H1 (cell line): ENCODE data around the gene PACSIN1. TPM values are rescaled to one million over a fixed set of nuclear protein-coding genes. Genes with fewer than 3 reads are reported as not detected.

Source experiments
- CTCF ChIA-PET: fragments of 300-600 bp; sonication (Branson Sonifier 250); formaldehyde crosslinking; loops from one replicate; lab custom pipeline; 2021; ENCODE audit not compliant: partially characterized antibody; lab: Charles Lee
- POLR2A ChIA-PET: fragments of 300-600 bp; sonication (Branson Sonifier 250); formaldehyde crosslinking; loops from one replicate; lab custom pipeline; 2021; ENCODE audit warnings: inconsistent platforms; ENCODE audit not compliant: partially characterized antibody; lab: Charles Lee
- DNase-seq, 2 experiments: peaks; one replicate each; pipeline versions ENCODE4 v3.0.0 to v3.0.0-alpha.2; 2010 to 2022; ENCODE audit warnings: low spot score in 2 of 2, low read depth in 1 of 2, mixed read lengths in 1 of 2
- FAIRE-seq: peaks from 2 replicates; lab custom pipeline; 2011; peaks lifted over from hg19 to GRCh38; lab: Jason Lieb, UNC
- H2AFZ ChIP-seq: 2 replicates; pipeline ENCODE4 v1.8.1; 2012; ENCODE audit warnings: low read length, inconsistent platforms
- H2AK5ac ChIP-seq: 2 replicates; pipeline ENCODE4 v1.6.1; 2013; ENCODE audit warnings: low read depth, low read length
- H2BK120ac ChIP-seq: replicated peaks from 2 replicates; pipeline ENCODE3; 2013; ENCODE audit warnings: low read depth, low read length, inconsistent platforms
- H2BK12ac ChIP-seq: 2 replicates; pipeline ENCODE4 v1.6.1; 2013; ENCODE audit warnings: low read depth, low read length
- H2BK15ac ChIP-seq: 2 replicates; pipeline ENCODE4 v1.6.1; 2013; ENCODE audit warnings: low read length
- H2BK20ac ChIP-seq: 2 replicates; pipeline ENCODE4 v1.6.1; 2013; ENCODE audit warnings: low read length
- H2BK5ac ChIP-seq: 2 replicates; pipeline ENCODE4 v1.6.1; 2013; ENCODE audit warnings: low read depth, low read length
- H3K14ac ChIP-seq: 2 replicates; pipeline ENCODE4 v1.6.1; 2013; ENCODE audit warnings: inconsistent platforms; ENCODE audit not compliant: insufficient read length
- H3K18ac ChIP-seq: 2 replicates; pipeline ENCODE4 v1.6.1; 2013; ENCODE audit warnings: low read length; ENCODE audit errors: extremely low read depth
- H3K23ac ChIP-seq: 2 replicates; pipeline ENCODE4 v1.6.1; 2013; ENCODE audit warnings: inconsistent platforms; ENCODE audit not compliant: insufficient read length
- H3K23me2 ChIP-seq: 2 replicates; pipeline ENCODE4 v1.6.1; 2013; ENCODE audit warnings: low read depth, low read length
- H3K27ac ChIP-seq: 2 replicates; pipeline ENCODE4 v1.6.1; 2011; ENCODE audit warnings: low read depth, low read length, inconsistent platforms
- H3K27me3 ChIP-seq, 4 experiments: replicated peaks in 1 of 4; 1 replicate in 1 of 4; 2 replicates in 3 of 4; pipeline versions ENCODE4 v1.6.1 to v1.8.1; 2011 to 2013; ENCODE audit warnings: low read length in 3 of 4, mild to moderate bottlenecking in 3 of 4, inconsistent platforms in 2 of 4, mixed read lengths in 2 of 4, moderate library complexity in 1 of 4; ENCODE audit not compliant: control insufficient read depth in 3 of 4, insufficient read depth in 3 of 4; ENCODE audit errors: extremely low read depth in 1 of 4
- H3K36me3 ChIP-seq, 4 experiments: 2 replicates each; pipeline versions ENCODE4 v1.6.1 to v1.8.1; 2011 to 2013; ENCODE audit warnings: mild to moderate bottlenecking in 4 of 4, low read length in 3 of 4, moderate library complexity in 2 of 4, control low read depth in 1 of 4, inconsistent platforms in 1 of 4; ENCODE audit not compliant: insufficient read depth in 4 of 4, control insufficient read depth in 2 of 4
- H3K4ac ChIP-seq: replicated peaks from 2 replicates; pipeline ENCODE3; 2013; ENCODE audit warnings: low read length, low read depth, mixed read lengths, inconsistent platforms; ENCODE audit not compliant: insufficient read length
- H3K4me1 ChIP-seq, 4 experiments: replicated peaks in 1 of 4; 1 replicate in 1 of 4; 2 replicates in 3 of 4; pipeline versions ENCODE4 v1.6.1 to v1.8.1; 2011 to 2013; ENCODE audit warnings: low read length in 3 of 4, inconsistent platforms in 2 of 4, mixed read lengths in 1 of 4; ENCODE audit not compliant: insufficient read depth in 4 of 4, control insufficient read depth in 3 of 4
- H3K4me2 ChIP-seq, 2 experiments: 2 replicates each; pipeline versions ENCODE4 v1.6.1 to v1.8.1; 2011 to 2013; ENCODE audit warnings: low read depth in 2 of 2, low read length in 2 of 2, control low read depth in 1 of 2, inconsistent platforms in 1 of 2, mild to moderate bottlenecking in 1 of 2; ENCODE audit not compliant: insufficient read depth in 1 of 2
- H3K4me3 ChIP-seq, 4 experiments: fragments of 200-600, 300-600 bp in 1 of 4; sonication (generic), shearing (Covaris generic), sonication (Bioruptor Twin) in 1 of 4; 2 replicates each; pipeline versions ENCODE4 v1.5.1 to v1.8.1; 2011 to 2016; ENCODE audit warnings: low read length in 4 of 4, low read depth in 3 of 4, control low read depth in 2 of 4, inconsistent platforms in 2 of 4, mild to moderate bottlenecking in 2 of 4, mixed read lengths in 1 of 4, moderate library complexity in 1 of 4; ENCODE audit not compliant: insufficient read depth in 2 of 4; ENCODE audit errors: extremely low read depth in 1 of 4
- H3K56ac ChIP-seq: replicated peaks from 2 replicates; pipeline ENCODE3; 2013; ENCODE audit warnings: low read depth, mild to moderate bottlenecking, mixed read lengths, low read length, inconsistent platforms; ENCODE audit not compliant: insufficient read length
- H3K79me1 ChIP-seq: 2 replicates; pipeline ENCODE4 v1.6.1; 2013; ENCODE audit warnings: low read depth, low read length, control low read depth
- H3K79me2 ChIP-seq, 2 experiments: 2 replicates each; pipeline versions ENCODE4 v1.6.1 to v1.8.1; 2012 to 2013; ENCODE audit warnings: low read length in 2 of 2, mild to moderate bottlenecking in 2 of 2, inconsistent platforms in 1 of 2; ENCODE audit not compliant: insufficient read depth in 2 of 2, control insufficient read depth in 1 of 2
- H3K9ac ChIP-seq, 4 experiments: replicated peaks in 1 of 4; 1 replicate in 1 of 4; 2 replicates in 3 of 4; pipeline versions ENCODE4 v1.6.1 to v1.8.1; 2011 to 2013; ENCODE audit warnings: low read depth in 3 of 4, low read length in 3 of 4, control low read depth in 2 of 4, mild to moderate bottlenecking in 2 of 4, moderate library complexity in 2 of 4, inconsistent platforms in 1 of 4; ENCODE audit errors: extremely low read depth in 1 of 4
- H3K9me3 ChIP-seq, 2 experiments: 2 replicates each; pipeline versions ENCODE4 v1.6.1 to v1.8.1; 2012 to 2013; ENCODE audit warnings: mild to moderate bottlenecking in 2 of 2, moderate library complexity in 2 of 2, control low read depth in 1 of 2, inconsistent platforms in 1 of 2, low read depth in 1 of 2, low read length in 1 of 2, mixed read lengths in 1 of 2; ENCODE audit not compliant: insufficient read depth in 2 of 2
- H4K20me1 ChIP-seq, 2 experiments: replicated peaks in 1 of 2; 2 replicates each; pipeline versions ENCODE3 to v1.8.1; 2011 to 2013; ENCODE audit warnings: inconsistent platforms in 2 of 2, low read length in 2 of 2, mild to moderate bottlenecking in 1 of 2; ENCODE audit not compliant: insufficient read depth in 2 of 2, control insufficient read depth in 1 of 2
- H4K5ac ChIP-seq: 2 replicates; pipeline ENCODE4 v1.6.1; 2013; ENCODE audit warnings: low read length, low read depth, mixed read lengths, inconsistent platforms; ENCODE audit not compliant: insufficient read length
- H4K8ac ChIP-seq: 2 replicates; pipeline ENCODE4 v1.8.0; 2013; ENCODE audit warnings: mild to moderate bottlenecking, moderate library complexity, low read length, inconsistent platforms; ENCODE audit not compliant: insufficient read depth; ENCODE audit errors: extremely low read depth
- H4K91ac ChIP-seq: replicated peaks from 2 replicates; pipeline ENCODE3; 2013; ENCODE audit warnings: low read length, mixed read lengths, inconsistent platforms; ENCODE audit not compliant: insufficient read length
- BACH1 ChIP-seq: IDR thresholded peaks from 2 replicates; pipeline ENCODE4 v1.6.1; 2012; ENCODE audit warnings: low read length, improper control_type of control experiment
- BCL11A ChIP-seq, 2 experiments: IDR thresholded peaks; one replicate each; pipeline ENCODE4 v1.6.1; 2011; ENCODE audit warnings: low read depth in 2 of 2, low read length in 2 of 2, mild to moderate bottlenecking in 2 of 2
- CBX5 ChIP-seq: fragments of 300-800, 300-1000 bp; sonication (generic); IDR thresholded peaks from 2 replicates; pipeline ENCODE4 v1.7.1; 2016; ENCODE audit warnings: antibody characterized with exemption, low read length, low read depth
- CTBP2 ChIP-seq: IDR thresholded peaks from 2 replicates; pipeline ENCODE4 v1.7.0; 2011; ENCODE audit warnings: borderline replicate concordance, mild to moderate bottlenecking, moderate library complexity, mixed read lengths, low read length; ENCODE audit not compliant: insufficient read depth, insufficient read length
- JUN ChIP-seq: IDR thresholded peaks from 2 replicates; pipeline ENCODE4 v1.6.1; 2011; ENCODE audit warnings: low read depth, mild to moderate bottlenecking, improper control_type of control experiment, low read length
- KDM4A ChIP-seq: IDR thresholded peaks from one replicate; pipeline ENCODE4 v1.7.1; 2012; ENCODE audit warnings: low read depth, mild to moderate bottlenecking, moderate library complexity, low read length, inconsistent platforms; ENCODE audit not compliant: severe bottlenecking
- NANOG ChIP-seq: IDR thresholded peaks from 2 replicates; pipeline ENCODE4 v1.6.1; 2011; ENCODE audit warnings: low read length, low read depth, mild to moderate bottlenecking, inconsistent platforms; ENCODE audit not compliant: insufficient read depth, poor library complexity, severe bottlenecking
- NRF1 ChIP-seq: IDR thresholded peaks from 2 replicates; pipeline ENCODE4 v1.6.1; 2011; ENCODE audit warnings: mild to moderate bottlenecking, low read depth, low read length, improper control_type of control experiment
- POLR2A ChIP-seq, 2 experiments: IDR thresholded peaks; 1 replicate in 1 of 2; 2 replicates in 1 of 2; pipeline ENCODE4 v1.6.1; 2011; ENCODE audit warnings: low read depth in 2 of 2, low read length in 2 of 2, mild to moderate bottlenecking in 2 of 2; ENCODE audit errors: control extremely low read depth in 1 of 2
- POLR2AphosphoS5 ChIP-seq: IDR thresholded peaks from 2 replicates; pipeline ENCODE4 v1.6.1; 2011; ENCODE audit warnings: low read depth, low read length
- SIRT6 ChIP-seq: IDR thresholded peaks from one replicate; pipeline ENCODE4 v1.7.1; 2012; ENCODE audit warnings: low read length, inconsistent platforms
- TAF1 ChIP-seq: IDR thresholded peaks from 2 replicates; pipeline ENCODE4 v1.6.1; 2011; ENCODE audit warnings: mild to moderate bottlenecking, low read depth, low read length
- TBP ChIP-seq: IDR thresholded peaks from 2 replicates; pipeline ENCODE4 v1.6.1; 2011; ENCODE audit warnings: low read depth, low read length, improper control_type of control experiment
- WGBS, 2 experiments: shearing (Covaris generic) in 1 of 2; methylation state at CpG; one replicate each; pipeline versions ENCODE4 v1.1.6 to v1.1.7; 2013 to 2015; ENCODE audit warnings: low lambda C conversion rate in 2 of 2, mixed read lengths in 2 of 2, inconsistent platforms in 1 of 2, low coverage in 1 of 2, missing lambda C conversion rate in 1 of 2; ENCODE audit not compliant: insufficient replicate concordance in 2 of 2, insufficient coverage in 1 of 2, insufficient read length in 1 of 2; ENCODE audit errors: extremely low coverage in 1 of 2, missing lambda C conversion rate in 1 of 2; 5-methylcytosine and 5-hydroxymethylcytosine counted together
- polyA plus RNA-seq, 7 experiments: library from polyadenylated mRNA; depleted of rRNA in 3 of 7; stranded (reverse) in 5 of 7; unstranded in 2 of 7; fragments of >200 nt in 5 of 7; fragments of 200-250 nt in 2 of 7; gene quantifications; 1 replicate in 5 of 7; 2 replicates in 1 of 7; 4 replicates in 1 of 7; pipeline versions ENCODE4 v1.2.1 to v1.2.3, GENCODE V29; 2011 to 2013; ENCODE audit warnings: missing spikeins in 2 of 7, mixed read lengths in 2 of 7
- total RNA-seq: library from RNA; stranded (reverse); fragmentation: NEBNext Ultra II Directional; extraction: Animal tissue kit (Norgen Biotek cat#: 25700); gene quantifications from 2 replicates; pipeline ENCODE4 v1.2.1, GENCODE V29; 2021
- TF ChIP-seq, protein P1 (sequence below): IDR thresholded peaks from 2 replicates; pipeline ENCODE4 v1.6.1; 2012; ENCODE audit warnings: inconsistent platforms

Gene PACSIN1
- total and polyA plus RNA-seq, 2 of the 8 experiments (the other 6 are each of a cell fraction or from before 2014, with no cell fraction given): 5.9 to 11.1 TPM

DNA sequence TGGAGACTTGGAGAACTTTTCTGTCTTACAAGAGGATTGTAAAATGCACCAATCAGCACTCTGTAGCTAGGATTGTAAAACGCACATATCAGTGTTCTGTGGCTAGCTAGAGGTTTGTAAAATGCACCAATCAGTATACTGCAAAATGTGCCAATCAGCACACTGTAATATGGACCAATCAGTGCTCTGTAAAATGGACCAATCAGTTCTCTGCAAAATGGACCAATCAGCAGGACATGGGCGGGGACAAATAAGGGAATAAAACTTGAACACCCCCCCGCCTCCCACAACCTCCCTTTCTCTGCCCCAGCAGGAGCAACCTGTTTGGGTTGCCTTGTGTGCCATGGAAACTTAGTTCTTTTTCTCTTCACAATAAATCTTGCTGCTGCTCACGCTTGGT lies 27.2 kb upstream of the PACSIN1 start:
- 68% methylated on average over 4 of the region's 4 CpGs; no CpG with 5 or more reads in 1 of the 2 experiments for WGBS, 2 experiments
- no peak overlapping the region for H3K27ac ChIP-seq
- H3K18ac ChIP-seq: no peak overlapping the region
- H2BK15ac ChIP-seq: no peak overlapping the region
- H3K56ac ChIP-seq: no peak overlapping the region
- H3K27me3 ChIP-seq: no peaks in the 10 kb centered on the region
- no peaks in the 10 kb centered on the region for H3K4me1 ChIP-seq
- no peaks in the 10 kb centered on the region for H3K79me2 ChIP-seq
- H3K14ac ChIP-seq: no peak overlapping the region
- no peak for DNase-seq
- no peak overlapping the region for H3K23ac ChIP-seq
- H2AK5ac ChIP-seq: no peak overlapping the region
- H4K20me1 ChIP-seq: no peaks in the 10 kb centered on the region
- no peak overlapping the region for H2BK20ac ChIP-seq
- no peak overlapping the region for H2BK5ac ChIP-seq
- CTCF ChIA-PET: interaction anchor here (1.1 to 4.6 kb wide), 3 partner anchors 10 to 20 kb away, joined by 5 to 15 read pairs (median 6); no protein-coding TSS in a partner anchor
- H3K9me3 ChIP-seq: peaks cover 12 to 16% of the 10 kb centered on the region in 2 experiments
- no peaks in the 10 kb centered on the region for H3K36me3 ChIP-seq
- H4K8ac ChIP-seq: no peak overlapping the region
- H2AFZ ChIP-seq: no peak overlapping the region
- H3K4me3 ChIP-seq: no peak overlapping the region
- no peaks in the 10 kb centered on the region for H3K79me1 ChIP-seq
- H3K4ac ChIP-seq: no peak overlapping the region
- POLR2A ChIA-PET: interaction anchor here (0.8 to 2.2 kb wide), 6 partner anchors 11 to 29 kb away, joined by 3 to 11 read pairs (median 6); partner anchors contain the start of gene RPS10
- H4K91ac ChIP-seq: no peak overlapping the region
- H3K23me2 ChIP-seq: no peaks in the 10 kb centered on the region
- H2BK120ac ChIP-seq: no peak overlapping the region
- no peak overlapping the region for H3K9ac ChIP-seq
- no peak overlapping the region for H2BK12ac ChIP-seq
- no peak for FAIRE-seq
- H4K5ac ChIP-seq: no peak overlapping the region
- H3K4me2 ChIP-seq: no peak overlapping the region
- TF ChIP-seq, protein P1, sequence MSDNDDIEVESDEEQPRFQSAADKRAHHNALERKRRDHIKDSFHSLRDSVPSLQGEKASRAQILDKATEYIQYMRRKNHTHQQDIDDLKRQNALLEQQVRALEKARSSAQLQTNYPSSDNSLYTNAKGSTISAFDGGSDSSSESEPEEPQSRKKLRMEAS: no peak
- TF ChIP-seq NRF1 (no peak), JUN (no peak), SIRT6 (no peak), TBP (no peak), KDM4A (no peak), CBX5 (no peak), POLR2A (IDR thresholded peaks at IDR 0.05; ENCODE audit: control extremely low read depth in 1 of 2, low read depth in 2 of 2, low read length in 2 of 2) (no peak), BCL11A (IDR thresholded peaks at IDR 0.05; ENCODE audit: low read depth in 2 of 2, low read length in 2 of 2) (no peak), TAF1 (no peak), NANOG (no peak), BACH1 (no peak), CTBP2 (no peak), POLR2AphosphoS5 (no peak)
